Adrenal gland (tissue), 12 donors: Measurements from ENCODE around the gene TUB. TPM values are rescaled to one million over a fixed set of nuclear protein-coding genes. Genes with fewer than 3 reads are reported as not detected.
A peak's percentile ranks its signal among the peaks of the same experiment; 100 is the strongest.

Source experiments
- DNase-seq, 7 donors: peaks; one replicate each; pipeline ENCODE4 v3.0.0-alpha.2; 2019 to 2020
- H3K27ac ChIP-seq, 5 donors: fragments of 200-600 bp; sonication (generic) in 4 of 5; 1 replicate in 3 of 5; 2 replicates in 2 of 5; pipeline versions ENCODE4 v1.5.1 to v1.8.0; 2016 to 2020; ENCODE audit warnings: mild to moderate bottlenecking in 1 of 5
- H3K27me3 ChIP-seq: fragments of 200-600 bp; 2 replicates; pipeline ENCODE4 v1.8.0; 2021
- H3K36me3 ChIP-seq, 2 donors: fragments of 200-600 bp; replicated peaks in 1 of 2; 1 replicate in 1 of 2; 2 replicates in 1 of 2; pipeline versions ENCODE4 v1.5.1 to v1.8.0; 2018 to 2022
- H3K4me1 ChIP-seq, 2 donors: fragments of 200-600 bp; replicated peaks in 1 of 2; 1 replicate in 1 of 2; 2 replicates in 1 of 2; pipeline versions ENCODE4 v1.5.1 to v1.8.0; 2018 to 2021
- H3K4me3 ChIP-seq, 4 donors: fragments of 200-600 bp; sonication (generic) in 3 of 4; one replicate each; pipeline ENCODE4 v1.5.1; 2016 to 2018
- H3K9me3 ChIP-seq, 3 donors: fragments of 200-600 bp; sonication (generic) in 1 of 3; replicated peaks in 1 of 3; 1 replicate in 2 of 3; 2 replicates in 1 of 3; pipeline versions ENCODE4 v1.5.1 to v1.8.0; 2016 to 2021
- POLR2A ChIP-seq, 2 donors: fragments of 450-650 bp; IDR thresholded peaks; one replicate each; pipeline ENCODE4 v1.6.1; 2017; ENCODE audit warnings: antibody characterized with exemption in 2 of 2, mild to moderate bottlenecking in 2 of 2, moderate library complexity in 1 of 2
- WGBS, 4 donors: extraction: QIAGEN DNeasy Blood & Tissue Kit in 2 of 4; methylation state at CpG; one replicate each; pipeline versions ENCODE4 v1.1.5 to v1.1.7; 2013 to 2017; 5-methylcytosine and 5-hydroxymethylcytosine counted together
- intact Hi-C, 2 donors: fragments of 100-400 bp; cut with DNase I; formaldehyde crosslinking; loops; one replicate each; pipeline versions ENCODE4 v1.14.1 to v1.15.0; 2022 to 2023
- polyA plus RNA-seq, 3 donors: library from polyadenylated mRNA; stranded (reverse); fragments of 200-250 nt in 2 of 3; fragments of 350-450 nt in 1 of 3; fragmentation: Illumina TruSeq in 1 of 3; extraction: RNeasy Lipid Tissue Mini Kit (QIAGEN cat#74804) in 1 of 3; gene quantifications; one replicate each; pipeline ENCODE4 v1.2.3, GENCODE V29; 2013 to 2014
- total RNA-seq, 9 donors: library from RNA; depleted of rRNA in 4 of 9; stranded (reverse); fragments of >200 nt in 4 of 9; fragments of 120-200 nt in 1 of 9; fragmentation: NEBNext Ultra II Directional in 1 of 9; extraction: Animal tissue kit (Norgen Biotek cat#: 25700) in 1 of 9; gene quantifications; one replicate each; pipeline versions ENCODE4 v1.1.0 to v1.2.4, GENCODE V29; 2013 to 2023
- TF ChIP-seq, protein P1 (sequence below), 6 experiments: fragments of 450-650 bp in 4 of 6; fragments of 200-600 bp in 2 of 6; sonication (generic) in 1 of 6; IDR thresholded peaks; 1 replicate in 5 of 6; 2 replicates in 1 of 6; pipeline versions ENCODE4 v1.5.1 to v1.8.0; 2016 to 2021; ENCODE audit warnings: antibody characterized with exemption in 6 of 6, mild to moderate bottlenecking in 2 of 6, moderate library complexity in 1 of 6
- donor health status: healthy with polysubstance abuse.
- donor health status: Bipolar disorder and iron deficiency.
- donor health status: DM: yes; HTN: yes; CAD: no.
- donor health status: DM: no; HTN: no; CAD: no.
- donor health status: DM: no; HTN: no; CAD: no.
- donor health status: DM: yes; HTN: yes; CAD: no.

Gene TUB
- total and polyA plus RNA-seq, 12 donors: 2.8 to 26.8 (median 12.0) TPM

DNA sequence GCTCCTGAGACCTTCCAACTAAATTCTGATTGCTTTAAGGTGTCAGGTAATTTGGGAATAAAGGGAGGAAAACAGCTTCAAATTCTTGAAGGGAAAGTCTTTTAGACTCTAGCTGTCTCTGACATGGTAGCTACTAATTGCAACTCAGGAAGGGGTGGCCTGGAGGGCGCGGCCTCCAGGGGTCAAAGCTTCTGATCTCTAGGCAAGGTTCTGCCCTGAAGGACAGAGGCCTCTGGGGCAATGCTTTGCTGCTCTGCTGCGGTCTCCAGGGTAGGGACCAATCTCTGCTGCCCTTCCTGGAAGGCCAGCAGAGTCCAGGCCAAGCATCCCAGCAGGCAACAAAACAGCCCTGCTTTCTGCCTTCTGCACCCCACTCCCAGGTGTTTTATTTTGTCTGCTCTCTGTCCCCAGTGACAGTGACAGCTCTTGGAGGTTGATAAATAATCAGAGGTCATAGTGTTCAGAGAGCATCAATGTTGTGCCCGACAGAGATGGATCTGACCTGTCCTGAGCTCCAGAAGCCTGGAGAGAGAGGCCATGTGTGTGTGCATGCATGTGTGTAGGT, 1.8 kb upstream of the TUB start:
- Histone ChIP-seq H3K4me1 (peaks cover 0 to 8% of the 10 kb centered on the region in 2 donors), H3K4me3 (no peak overlapping the region), H3K27ac (no peak overlapping the region), H3K9me3 (no peaks in the 10 kb centered on the region), H3K27me3 (no peaks in the 10 kb centered on the region), H3K36me3 (no peaks in the 10 kb centered on the region)
- no peak for DNase-seq
- 91 to 98% (median 95%) methylated on average over 3 to 4 of the region's 4 CpGs for WGBS, 4 donors
- no peak for TF ChIP-seq POLR2A (IDR thresholded peaks at IDR 0.05)
- TF ChIP-seq, protein P1, sequence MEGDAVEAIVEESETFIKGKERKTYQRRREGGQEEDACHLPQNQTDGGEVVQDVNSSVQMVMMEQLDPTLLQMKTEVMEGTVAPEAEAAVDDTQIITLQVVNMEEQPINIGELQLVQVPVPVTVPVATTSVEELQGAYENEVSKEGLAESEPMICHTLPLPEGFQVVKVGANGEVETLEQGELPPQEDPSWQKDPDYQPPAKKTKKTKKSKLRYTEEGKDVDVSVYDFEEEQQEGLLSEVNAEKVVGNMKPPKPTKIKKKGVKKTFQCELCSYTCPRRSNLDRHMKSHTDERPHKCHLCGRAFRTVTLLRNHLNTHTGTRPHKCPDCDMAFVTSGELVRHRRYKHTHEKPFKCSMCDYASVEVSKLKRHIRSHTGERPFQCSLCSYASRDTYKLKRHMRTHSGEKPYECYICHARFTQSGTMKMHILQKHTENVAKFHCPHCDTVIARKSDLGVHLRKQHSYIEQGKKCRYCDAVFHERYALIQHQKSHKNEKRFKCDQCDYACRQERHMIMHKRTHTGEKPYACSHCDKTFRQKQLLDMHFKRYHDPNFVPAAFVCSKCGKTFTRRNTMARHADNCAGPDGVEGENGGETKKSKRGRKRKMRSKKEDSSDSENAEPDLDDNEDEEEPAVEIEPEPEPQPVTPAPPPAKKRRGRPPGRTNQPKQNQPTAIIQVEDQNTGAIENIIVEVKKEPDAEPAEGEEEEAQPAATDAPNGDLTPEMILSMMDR (IDR thresholded peaks at IDR 0.05): no peak
- intact Hi-C loops: no loop called here

- Histone ChIP-seq H3K36me3 (no peaks in the 10 kb centered on the region), H3K4me3 (peak overlapping the region in 2 of 4 donors; percentile 45 to 63), H3K27ac (peak overlapping the region in 1 of 5 donors; percentile 60), H3K4me1 (peaks cover 0 to 8% of the 10 kb centered on the region in 2 donors), H3K9me3 (no peaks in the 10 kb centered on the region), H3K27me3 (no peaks in the 10 kb centered on the region)
- TF ChIP-seq POLR2A (IDR thresholded peaks at IDR 0.05): no peak
- TF ChIP-seq, protein P1 (IDR thresholded peaks at IDR 0.05): no peak
- DNase-seq: no peak
- intact Hi-C loops: no loop called here
- WGBS, 4 donors: 73 to 78% (median 77%) methylated on average over 21 to 24 of the region's 24 CpGs
Observed at GRCh38 chr11:8080069-8080670, 841 bp upstream of the TUB start.

- no peak for DNase-seq
- intact Hi-C loops: no loop called here
- Histone ChIP-seq H3K4me1 (peaks cover 0 to 8% of the 10 kb centered on the region in 2 donors), H3K27ac (peak overlapping the region in 2 of 5 donors; percentile 20 to 59), H3K27me3 (no peaks in the 10 kb centered on the region), H3K4me3 (peak overlapping the region in 1 of 4 donors; percentile 63), H3K36me3 (no peaks in the 10 kb centered on the region), H3K9me3 (no peaks in the 10 kb centered on the region)
- 23 to 83% (median 49%) methylated on average over 1 to 24 of the region's 24 CpGs for WGBS, 4 donors
- TF ChIP-seq POLR2A (IDR thresholded peaks at IDR 0.05): no peak
- TF ChIP-seq, protein P1 (IDR thresholded peaks at IDR 0.05): no peak
Observed at GRCh38 chr11:8081591-8082250, 710 bp downstream of the TUB start.

DNA sequence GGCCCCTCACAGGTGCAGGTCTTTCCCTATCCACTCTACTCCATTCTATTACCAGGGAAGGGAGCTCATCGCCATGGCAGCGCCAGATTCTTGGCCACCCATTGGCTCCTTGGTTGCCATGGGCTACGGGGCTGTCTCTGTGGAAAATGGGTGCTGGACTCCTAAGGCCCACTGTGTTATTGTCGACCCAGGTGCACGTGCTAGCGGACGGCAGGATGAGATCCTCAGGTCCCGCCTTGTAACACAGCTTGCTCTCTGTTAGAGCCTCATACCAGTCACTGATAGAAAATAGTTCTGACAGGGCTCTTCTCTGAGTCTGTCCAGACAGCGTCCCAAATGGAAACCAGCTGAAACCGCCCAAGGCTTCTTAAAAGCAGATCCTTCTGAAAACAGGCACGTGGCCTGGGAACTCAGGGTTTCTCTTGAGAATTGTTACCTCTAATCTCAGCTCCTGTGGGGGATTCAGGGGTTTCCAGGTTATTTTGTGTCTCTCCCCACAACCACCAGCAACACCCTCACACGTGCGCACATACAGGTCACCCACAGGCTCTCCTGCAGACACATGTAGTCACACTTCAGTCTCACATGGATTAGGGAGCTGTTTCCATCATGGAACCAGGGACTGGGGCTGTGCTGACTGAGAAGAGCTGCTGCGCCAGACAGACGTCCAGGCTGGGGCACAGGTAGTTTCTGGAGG, 1.5 kb downstream of the TUB start:
- intact Hi-C loops: no loop called here
- Histone ChIP-seq H3K4me1 (peaks cover 0 to 8% of the 10 kb centered on the region in 2 donors), H3K36me3 (no peaks in the 10 kb centered on the region), H3K4me3 (no peak overlapping the region), H3K27ac (peak overlapping the region in 1 of 5 donors; percentile 59), H3K27me3 (no peaks in the 10 kb centered on the region), H3K9me3 (no peaks in the 10 kb centered on the region)
- 87 to 90% (median 87%) methylated on average over 13 to 15 of the region's 15 CpGs for WGBS, 4 donors
- TF ChIP-seq POLR2A (IDR thresholded peaks at IDR 0.05): no peak
- TF ChIP-seq, protein P1 (IDR thresholded peaks at IDR 0.05): no peak
- DNase-seq: peak in 1 of 7 donors; percentile 88
